OCI-LY7 (cell line): ENCODE data around the gene EGLN3. TPM values are rescaled to one million over a fixed set of nuclear protein-coding genes. Genes with fewer than 3 reads are reported as not detected.

Experiments
- BruUV-seq: library from RNA; stranded (reverse); fragments of 400-500 nt; replicated peaks from 2 replicates; lab custom pipeline; 2021; lab: Mats Ljungman, UMichigan
- CTCF ChIA-PET: fragments of 300-600 bp; sonication (Branson Sonifier 250); formaldehyde crosslinking; loops from one replicate; lab custom pipeline; 2022; ENCODE audit warnings: antibody characterized with exemption; ENCODE audit not compliant: unreplicated experiment; lab: Charles Lee
- POLR2A ChIA-PET: fragments of 300-600 bp; sonication (Branson Sonifier 250); formaldehyde crosslinking; loops from one replicate; lab custom pipeline; 2022; ENCODE audit warnings: antibody characterized with exemption; lab: Charles Lee
- DNase-seq: peaks from one replicate; pipeline ENCODE4 v3.0.0-alpha.2; 2015; ENCODE audit warnings: low spot score
- H2AFZ ChIP-seq: fragments of 200-600 bp; sonication (generic), shearing (Covaris generic); 2 replicates; pipeline ENCODE4 v1.6.1; 2014; ENCODE audit warnings: mild to moderate bottlenecking, antibody characterized with exemption, low read length, moderate library complexity
- H3K27ac ChIP-seq: fragments of 200-600 bp; sonication (generic); 2 replicates; pipeline ENCODE4 v1.5.1; 2014; ENCODE audit warnings: mixed run types, low read depth, mild to moderate bottlenecking, moderate library complexity, low read length, inconsistent platforms; ENCODE audit not compliant: poor library complexity, severe bottlenecking
- H3K36me3 ChIP-seq: fragments of 200-600 bp; sonication (generic); 2 replicates; pipeline ENCODE4 v1.6.1; 2014; ENCODE audit warnings: mild to moderate bottlenecking, antibody characterized with exemption, low read length, moderate library complexity, mixed read lengths; ENCODE audit not compliant: insufficient read depth
- H3K4me1 ChIP-seq: fragments of 200-600 bp; sonication (generic); 2 replicates; pipeline ENCODE4 v1.5.1; 2014; ENCODE audit warnings: mild to moderate bottlenecking, low read length; ENCODE audit not compliant: insufficient read depth, poor library complexity, severe bottlenecking
- H3K4me2 ChIP-seq: fragments of 200-600 bp; sonication (generic); 2 replicates; pipeline ENCODE4 v1.6.1; 2014; ENCODE audit warnings: mild to moderate bottlenecking, low read length
- H3K4me3 ChIP-seq: fragments of 200-600 bp; sonication (generic); 2 replicates; pipeline ENCODE4 v1.5.1; 2014; ENCODE audit warnings: mild to moderate bottlenecking, low read depth, low read length; ENCODE audit not compliant: poor library complexity, severe bottlenecking
- H3K79me2 ChIP-seq: fragments of 200-600 bp; sonication (generic); 2 replicates; pipeline ENCODE4 v1.6.1; 2016; ENCODE audit warnings: low read depth, mild to moderate bottlenecking, low read length, moderate library complexity, mixed read lengths; ENCODE audit not compliant: insufficient read depth
- H3K9me2 ChIP-seq: fragments of 200-600 bp; sonication (generic); 2 replicates; pipeline ENCODE4 v1.6.1; 2016; ENCODE audit warnings: mild to moderate bottlenecking, low read length, mixed read lengths; ENCODE audit not compliant: insufficient read depth
- H3K9me3 ChIP-seq: fragments of 200-600 bp; sonication (generic); 2 replicates; pipeline ENCODE4 v1.6.1; 2014; ENCODE audit warnings: mild to moderate bottlenecking, mixed run types, low read length, mixed read lengths
- H4K20me1 ChIP-seq: fragments of 200-600 bp; sonication (generic); 2 replicates; pipeline ENCODE4 v1.6.1; 2014; ENCODE audit warnings: mild to moderate bottlenecking, antibody characterized with exemption, low read length, moderate library complexity, mixed read lengths; ENCODE audit not compliant: insufficient read depth
- CTCF ChIP-seq: fragments of 200-600 bp; sonication (generic); conservative IDR thresholded peaks from 2 replicates; pipeline ENCODE4 v1.5.1; 2014; ENCODE audit warnings: mild to moderate bottlenecking, antibody characterized with exemption, low read length, moderate library complexity, mixed read lengths
- EZH2phosphoT487 ChIP-seq: fragments of 200-600 bp; sonication (generic); IDR thresholded peaks from 2 replicates; pipeline ENCODE4 v1.6.1; 2018; ENCODE audit warnings: low read depth, borderline replicate concordance, mild to moderate bottlenecking, mixed run types, antibody characterized with exemption, low read length, moderate library complexity, mixed read lengths
- intact Hi-C: fragments of 100-400 bp; cut with micrococcal nuclease; formaldehyde crosslinking; loops from one replicate; pipeline ENCODE4 v1.10.0; 2022; ENCODE audit not compliant: unreplicated experiment
- total RNA-seq, 2 experiments: library from RNA; depleted of rRNA in 1 of 2; stranded (reverse); fragments of >200 nt in 1 of 2; shearing (Covaris generic) in 1 of 2; gene quantifications; 2 replicates each; pipeline ENCODE4 v1.2.3, GENCODE V29; 2014 to 2022

The EGLN3 gene
- total RNA-seq, 2 experiments from 2014 or later = not detected

- Histone ChIP-seq H3K9me2 (no peaks in the 10 kb centered on the region), H3K79me2 (no peaks in the 10 kb centered on the region), H3K4me3 (no peak overlapping the region), H2AFZ (no peak overlapping the region), H3K27ac (no peak overlapping the region), H3K4me2 (no peak overlapping the region), H3K36me3 (no peaks in the 10 kb centered on the region), H3K9me3 (no peaks in the 10 kb centered on the region), H4K20me1 (no peaks in the 10 kb centered on the region), H3K4me1 (no peaks in the 10 kb centered on the region)
- POLR2A ChIA-PET = no interaction called here
- intact Hi-C loops = no loop called here
- no TSS peak for BruUV-seq
- DNase-seq = no peak
- TF ChIP-seq CTCF = no peak
- TF ChIP-seq EZH2phosphoT487 = no peak
- CTCF ChIA-PET = no interaction called here
Observed at GRCh38 chr14:33957993-33958392, 7.1 kb upstream of the EGLN3 start.

DNA sequence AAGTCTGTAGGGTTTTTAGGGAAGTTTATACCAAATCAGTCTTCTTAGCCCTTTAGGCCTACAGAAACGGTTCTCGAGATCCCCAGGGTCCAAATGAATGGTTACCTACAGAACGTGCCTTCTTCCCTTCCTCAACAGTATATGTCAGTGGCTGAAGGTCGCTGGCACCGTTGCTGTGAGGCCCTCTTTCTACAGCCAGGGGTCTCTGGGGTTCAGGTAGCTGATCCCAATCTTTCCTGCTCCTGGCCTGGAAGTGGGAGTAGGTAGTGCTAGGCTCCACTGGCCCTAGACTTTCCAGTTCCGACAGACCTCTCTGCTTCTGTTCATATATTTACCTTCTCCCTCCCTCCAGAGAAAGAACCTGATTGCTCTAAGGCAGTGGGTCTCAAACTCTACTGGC lies 6.4 kb upstream of the EGLN3 start:
- ChIA-PET CTCF (no interaction called here), POLR2A (no interaction called here)

More for the DNA sequence above, 6.4 kb upstream of the EGLN3 start:
- H2AFZ ChIP-seq = no peak overlapping the region
- no peak for DNase-seq
- H3K27ac ChIP-seq = no peak overlapping the region
- H3K9me3 ChIP-seq = no peaks in the 10 kb centered on the region
- no peaks in the 10 kb centered on the region for H3K79me2 ChIP-seq
- H3K4me1 ChIP-seq = no peaks in the 10 kb centered on the region
- H3K4me2 ChIP-seq = no peak overlapping the region
- intact Hi-C loops = no loop called here
- no peaks in the 10 kb centered on the region for H3K9me2 ChIP-seq
- no TSS peak for BruUV-seq
- H3K4me3 ChIP-seq = no peak overlapping the region
- H4K20me1 ChIP-seq = no peaks in the 10 kb centered on the region
- H3K36me3 ChIP-seq = no peaks in the 10 kb centered on the region
- TF ChIP-seq CTCF = no peak
- TF ChIP-seq EZH2phosphoT487 = no peak
